GOT3 (cell line): ENCODE data around the gene HIPK2.

Experiments
- DNase-seq: peaks from one replicate; lab custom pipeline; 2025; ENCODE audit warnings: mixed read lengths; lab: John Stamatoyannopoulos, UW

The HIPK2 gene

GRCh38 chr7:139777948-139778841 lies at the start of gene HIPK2:
Gene HIPK2 (minus strand): TSS chr7:139777998. CDS start chr7:139777623, 375 bp downstream.
- DNase-seq: no peak

- no peak for DNase-seq
Observed at GRCh38 chr7:139827042-139827441, 49.2 kb upstream of the HIPK2 start.

GRCh38 chr7:139825666-139826290 lies 48.0 kb upstream of the HIPK2 start:
- no peak for DNase-seq

- DNase-seq: no peak
Observed at GRCh38 chr7:139823959-139824521, 46.2 kb upstream of the HIPK2 start.

DNA sequence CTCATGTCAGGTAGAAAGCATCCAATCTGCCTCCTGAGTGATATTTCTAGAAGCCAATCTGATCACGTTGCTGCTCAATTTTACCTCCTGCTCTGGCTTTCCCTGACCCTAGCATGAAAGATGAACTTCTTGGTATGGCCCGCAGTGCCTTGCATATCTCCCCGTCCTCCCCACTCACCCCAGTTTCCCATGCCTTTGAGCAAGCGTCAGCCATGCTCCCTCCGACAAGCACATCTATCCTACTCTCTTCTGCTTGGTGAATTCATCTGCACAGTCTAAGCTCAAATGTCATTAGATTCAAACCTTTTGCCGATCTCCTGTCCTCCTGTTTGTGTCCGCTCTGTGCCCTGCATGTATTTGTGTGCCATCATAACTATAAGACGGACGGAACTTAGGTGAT lies 45.1 kb upstream of the HIPK2 start:
- DNase-seq: no peak

DNA sequence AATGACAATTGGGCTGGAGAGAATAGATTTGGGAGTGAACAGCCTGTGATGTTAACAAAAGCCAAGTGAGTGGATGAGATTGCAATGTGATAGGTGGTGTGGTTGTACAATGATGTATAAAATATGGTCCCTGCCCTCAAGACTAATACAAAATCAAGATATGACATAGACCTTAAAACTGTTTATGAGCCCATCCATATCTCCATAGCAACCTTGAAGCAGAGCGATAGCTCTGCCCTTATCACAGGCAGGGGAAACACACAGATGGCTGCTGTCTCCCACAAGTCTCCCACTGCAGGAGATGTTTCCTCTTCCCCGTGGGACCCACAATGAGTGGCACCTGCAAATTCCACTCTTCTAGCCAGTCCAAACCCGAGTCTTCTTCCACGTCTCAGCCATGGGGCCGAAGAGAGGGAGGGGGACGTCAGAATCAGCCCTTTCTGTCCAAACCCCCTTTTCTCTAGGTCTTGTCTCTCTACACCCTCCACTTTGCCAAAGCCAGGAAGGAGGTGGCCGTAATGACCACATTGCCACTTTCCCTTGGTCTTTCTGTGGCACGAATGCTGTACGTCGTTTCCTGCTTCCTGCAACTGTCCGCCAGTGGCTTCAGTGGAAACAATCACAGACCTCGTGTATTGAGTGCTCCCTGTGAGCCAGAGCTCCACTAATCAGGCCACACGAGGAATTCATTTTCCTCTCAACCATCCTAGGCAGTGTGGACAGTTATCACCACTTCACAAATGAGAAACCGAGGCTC lies 43.7 kb upstream of the HIPK2 start:
- no peak for DNase-seq

DNA sequence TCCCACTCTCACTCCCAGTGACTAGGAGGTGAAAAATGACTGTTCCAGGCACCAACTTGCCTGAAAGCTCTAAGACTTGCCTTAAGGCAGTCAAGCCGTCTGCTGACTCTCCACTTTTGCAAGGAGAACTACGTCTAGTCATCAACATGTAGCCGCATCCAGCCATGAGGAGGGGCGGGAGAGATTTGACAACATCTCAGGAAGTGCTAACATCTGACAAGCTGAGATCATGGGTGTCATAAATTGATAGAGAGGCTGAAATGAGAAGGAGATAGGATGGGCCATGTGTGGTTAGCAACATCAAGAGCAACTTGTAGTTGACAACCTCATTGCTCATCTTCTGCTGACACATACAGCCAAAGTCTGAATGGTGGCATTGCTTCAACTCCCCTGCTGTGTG lies 42.3 kb upstream of the HIPK2 start:
- DNase-seq: no peak

DNA sequence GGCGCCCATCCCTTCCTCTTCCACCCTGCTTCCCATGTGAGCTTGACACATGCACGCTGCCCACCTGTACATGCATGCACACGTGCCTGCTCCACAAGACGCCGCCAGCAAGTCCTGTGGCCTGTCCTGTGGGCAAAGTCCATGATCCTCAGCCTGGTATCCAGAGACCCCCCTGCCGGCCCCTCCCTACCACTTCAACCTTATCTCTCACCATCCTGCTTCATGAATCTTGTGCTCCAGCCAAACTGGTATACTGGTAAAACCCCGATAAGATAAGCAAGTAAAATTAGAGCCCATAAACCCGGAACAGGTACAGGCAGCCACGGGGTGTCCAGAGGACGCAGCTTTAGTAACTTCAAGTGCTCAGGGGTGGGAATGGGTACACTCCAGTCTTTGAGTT lies 39.5 kb upstream of the HIPK2 start:
- DNase-seq: no peak

- no peak for DNase-seq
Observed at GRCh38 chr7:139813689-139814088, 35.9 kb upstream of the HIPK2 start.

DNA sequence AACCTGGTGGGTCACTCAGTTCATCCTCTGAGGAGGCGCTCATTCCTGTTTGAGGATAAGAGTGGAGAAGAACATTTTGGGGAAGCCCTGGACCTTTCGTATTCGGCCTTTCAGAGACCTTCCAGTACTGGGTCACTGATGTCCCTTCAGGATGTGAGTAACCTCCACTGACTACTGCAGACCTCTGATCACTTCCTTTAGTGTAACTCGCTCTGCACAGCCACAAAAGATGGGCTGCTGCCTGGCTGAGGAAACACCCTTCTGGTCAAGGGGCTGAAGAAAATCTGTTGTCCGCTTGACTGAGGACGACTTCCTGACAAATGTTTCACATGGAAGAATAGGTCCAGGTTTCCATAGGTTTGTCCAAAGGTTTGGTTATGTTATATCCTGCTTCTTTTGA lies 35.4 kb upstream of the HIPK2 start:
- DNase-seq: no peak

- no peak for DNase-seq
Observed at GRCh38 chr7:139811066-139811465, 33.3 kb upstream of the HIPK2 start.

- no peak for DNase-seq
Observed at GRCh38 chr7:139808846-139809442, 31.1 kb upstream of the HIPK2 start.

DNA sequence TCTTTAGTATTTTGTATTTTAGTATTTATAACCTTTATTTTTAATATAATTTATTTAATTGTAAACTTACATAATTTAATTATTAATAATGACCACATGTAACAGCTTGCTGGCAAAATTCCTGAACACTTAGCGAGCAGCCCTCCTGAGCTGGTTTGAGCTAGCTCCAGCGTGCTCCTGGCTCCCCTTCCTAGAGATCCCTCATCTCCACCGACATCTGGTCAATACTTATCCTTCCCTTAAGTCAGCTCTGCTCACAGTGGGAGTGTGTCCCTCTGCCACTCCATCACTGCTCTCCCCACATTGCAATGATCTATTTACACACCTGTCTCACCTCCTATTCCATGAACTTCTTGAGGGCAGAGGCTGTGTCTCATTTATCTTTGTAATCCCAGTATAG lies 30.6 kb upstream of the HIPK2 start:
- DNase-seq: no peak

GRCh38 chr7:139807009-139807408 lies 29.2 kb upstream of the HIPK2 start:
- no peak for DNase-seq

- DNase-seq: no peak
Observed at GRCh38 chr7:139804571-139804970, 26.8 kb upstream of the HIPK2 start.

DNA sequence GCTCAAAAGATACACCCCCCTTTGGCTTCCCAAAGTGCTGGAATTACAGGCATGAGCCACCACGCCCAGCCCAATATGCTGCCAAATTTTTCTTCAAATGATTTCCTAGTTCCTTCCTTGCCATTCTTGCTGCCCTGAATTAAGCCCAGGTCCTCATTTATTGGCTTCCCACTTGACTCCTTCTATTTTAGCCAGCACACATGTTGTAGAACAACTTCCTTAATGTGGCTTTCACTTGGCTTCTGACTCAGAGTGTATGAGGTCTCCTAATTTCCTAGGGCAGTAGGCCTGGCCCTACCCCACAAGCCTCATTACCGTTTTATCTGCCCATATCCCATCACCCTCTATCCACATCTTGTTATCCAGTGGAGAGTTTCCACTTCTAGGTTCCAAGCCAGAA lies 21.8 kb upstream of the HIPK2 start:
- no peak for DNase-seq

GRCh38 chr7:139798892-139799291 lies 21.1 kb upstream of the HIPK2 start:
- no peak for DNase-seq

- DNase-seq: no peak
Observed at GRCh38 chr7:139798221-139798620, 20.4 kb upstream of the HIPK2 start.

GRCh38 chr7:139797607-139798006 lies 19.8 kb upstream of the HIPK2 start:
- DNase-seq: no peak

- DNase-seq: no peak
Observed at GRCh38 chr7:139791316-139791715, 13.5 kb upstream of the HIPK2 start.

DNA sequence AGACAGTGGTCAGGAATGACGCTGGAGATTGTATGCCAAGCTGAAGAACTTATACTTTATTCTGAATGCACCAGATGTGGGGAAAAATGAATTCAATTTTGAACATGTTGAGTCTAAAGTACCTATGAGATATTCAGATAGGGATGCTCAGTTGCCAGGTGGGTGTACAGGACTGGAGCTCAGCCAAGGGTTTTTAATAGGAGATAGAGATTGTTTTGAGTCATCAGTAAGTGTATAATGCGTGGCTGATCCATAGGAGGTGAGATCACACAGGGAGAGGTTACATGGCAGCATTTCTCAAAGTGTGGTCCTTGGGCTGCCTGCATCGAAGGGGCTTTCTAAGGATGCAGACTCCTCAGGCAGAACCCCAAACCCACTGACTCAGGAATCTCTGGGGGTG lies 6.8 kb upstream of the HIPK2 start:
- DNase-seq: no peak
